BJ (cell line): ENCODE results near the gene ZBTB21. TPM values are rescaled to one million over a fixed set of nuclear protein-coding genes. Genes with fewer than 3 reads are reported as not detected.

Source experiments
- CTCF ChIA-PET: fragments of 350-600 bp; formaldehyde crosslinking; extraction: SDS; loops from one replicate; lab custom pipeline; 2021; ENCODE audit warnings: antibody characterized with exemption, inconsistent platforms; lab: Yijun Ruan, JAX
- POLR2A ChIA-PET: fragments of 300-600 bp; sonication (Branson Sonifier 250); formaldehyde crosslinking; extraction: SDS; loops from one replicate; lab custom pipeline; 2021; ENCODE audit warnings: antibody characterized with exemption; lab: Charles Lee
- DNase-seq: peaks from one replicate; pipeline ENCODE4 v3.0.0-alpha.2; 2011; ENCODE audit warnings: low read depth
- H3K27me3 ChIP-seq: 2 replicates; pipeline ENCODE4 v1.6.0; 2011; ENCODE audit warnings: low read length; ENCODE audit not compliant: control insufficient read depth, insufficient read depth
- H3K36me3 ChIP-seq: 2 replicates; pipeline ENCODE4 v1.5.1; 2011; ENCODE audit warnings: low read length; ENCODE audit not compliant: control insufficient read depth, insufficient read depth
- H3K4me3 ChIP-seq: 2 replicates; pipeline ENCODE4 v1.5.1; 2011; ENCODE audit warnings: low read depth, mild to moderate bottlenecking, control low read depth, low read length
- polyA plus RNA-seq: library from polyadenylated mRNA; depleted of rRNA; stranded (reverse); fragments of >200 nt; gene quantifications from 2 replicates; pipeline ENCODE4 v1.2.3, GENCODE V29; 2011
- TF ChIP-seq, protein P1 (sequence below): IDR thresholded peaks from 2 replicates; pipeline ENCODE4 v1.5.1; 2011; ENCODE audit warnings: low read depth, mild to moderate bottlenecking, control low read depth, inconsistent platforms, low read length, moderate library complexity; ENCODE audit not compliant: insufficient read depth

ZBTB21 gene
- polyA plus RNA-seq, 1 experiment: 8.1 TPM

DNA sequence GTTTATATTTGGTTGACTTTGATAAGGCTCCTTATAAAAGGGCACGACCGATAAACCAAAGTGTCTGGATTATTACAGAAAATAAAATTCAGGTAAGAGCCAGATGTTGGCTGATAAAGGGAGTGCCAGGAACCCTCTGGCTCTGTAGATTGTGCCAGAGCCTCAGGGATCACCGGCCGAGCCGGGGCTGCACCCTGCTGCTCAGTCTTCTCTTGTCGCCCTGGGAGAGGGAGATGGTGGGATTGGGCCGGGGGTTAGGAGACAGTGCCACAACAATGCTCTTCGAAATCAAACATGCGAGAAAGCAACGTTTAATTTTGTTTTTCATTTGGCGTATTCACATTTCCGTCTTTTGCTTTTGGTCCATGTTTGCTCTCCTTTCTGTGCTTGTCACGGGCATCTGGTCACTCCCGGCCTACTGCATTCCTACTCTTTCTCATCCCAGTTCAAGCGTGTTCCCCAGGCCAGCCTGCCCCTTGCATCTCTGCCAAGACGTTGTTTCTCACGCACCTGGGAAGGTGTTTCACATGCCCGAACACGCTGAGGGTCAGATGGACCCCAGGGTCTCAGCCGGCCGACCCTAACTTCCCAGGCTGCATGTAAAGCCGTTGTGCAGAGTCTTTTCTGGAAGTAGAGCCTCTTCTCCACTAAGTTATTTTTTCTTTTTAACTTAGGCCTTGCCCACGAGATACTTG lies 37.5 kb downstream of the ZBTB21 start:
- H3K4me3 ChIP-seq: no peak overlapping the region
- TF ChIP-seq, protein P1, sequence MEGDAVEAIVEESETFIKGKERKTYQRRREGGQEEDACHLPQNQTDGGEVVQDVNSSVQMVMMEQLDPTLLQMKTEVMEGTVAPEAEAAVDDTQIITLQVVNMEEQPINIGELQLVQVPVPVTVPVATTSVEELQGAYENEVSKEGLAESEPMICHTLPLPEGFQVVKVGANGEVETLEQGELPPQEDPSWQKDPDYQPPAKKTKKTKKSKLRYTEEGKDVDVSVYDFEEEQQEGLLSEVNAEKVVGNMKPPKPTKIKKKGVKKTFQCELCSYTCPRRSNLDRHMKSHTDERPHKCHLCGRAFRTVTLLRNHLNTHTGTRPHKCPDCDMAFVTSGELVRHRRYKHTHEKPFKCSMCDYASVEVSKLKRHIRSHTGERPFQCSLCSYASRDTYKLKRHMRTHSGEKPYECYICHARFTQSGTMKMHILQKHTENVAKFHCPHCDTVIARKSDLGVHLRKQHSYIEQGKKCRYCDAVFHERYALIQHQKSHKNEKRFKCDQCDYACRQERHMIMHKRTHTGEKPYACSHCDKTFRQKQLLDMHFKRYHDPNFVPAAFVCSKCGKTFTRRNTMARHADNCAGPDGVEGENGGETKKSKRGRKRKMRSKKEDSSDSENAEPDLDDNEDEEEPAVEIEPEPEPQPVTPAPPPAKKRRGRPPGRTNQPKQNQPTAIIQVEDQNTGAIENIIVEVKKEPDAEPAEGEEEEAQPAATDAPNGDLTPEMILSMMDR: no peak
- no peak for DNase-seq
- H3K27me3 ChIP-seq: no peaks in the 10 kb centered on the region
- ChIA-PET POLR2A (no interaction called here), CTCF (interaction anchor here (0.6 to 1.7 kb wide), 2 partner anchors 15 to 135 kb away, joined by 4 to 5 read pairs; no protein-coding TSS in a partner anchor)
- no peaks in the 10 kb centered on the region for H3K36me3 ChIP-seq

DNA sequence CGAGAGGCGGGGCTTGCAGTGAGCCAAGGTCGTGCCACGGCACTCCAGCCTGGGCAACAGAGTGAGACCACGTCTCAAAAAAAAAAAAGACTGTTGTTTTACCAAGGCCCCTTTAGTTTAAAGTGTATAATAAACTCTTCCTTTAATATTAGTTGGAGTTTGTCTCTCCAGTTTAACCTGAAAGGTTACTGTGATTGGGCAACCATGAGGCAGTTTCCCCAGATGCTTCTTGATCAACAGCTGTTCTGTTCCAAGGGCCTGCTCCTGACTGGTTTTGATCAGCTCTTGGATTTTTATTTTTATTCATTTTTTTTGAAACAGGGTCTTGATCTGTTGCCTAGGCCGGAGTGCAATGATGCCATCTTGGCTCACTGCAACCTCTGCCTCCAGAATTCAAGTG lies 38.3 kb downstream of the ZBTB21 start:
- CTCF ChIA-PET: interaction anchor here (0.6 to 1.7 kb wide), 2 partner anchors 14 to 136 kb away, joined by 4 to 5 read pairs; no protein-coding TSS in a partner anchor
- TF ChIP-seq, protein P1: no peak
- Histone ChIP-seq H3K36me3 (no peaks in the 10 kb centered on the region), H3K4me3 (no peak overlapping the region), H3K27me3 (no peaks in the 10 kb centered on the region)
- POLR2A ChIA-PET: no interaction called here
- no peak for DNase-seq

DNA sequence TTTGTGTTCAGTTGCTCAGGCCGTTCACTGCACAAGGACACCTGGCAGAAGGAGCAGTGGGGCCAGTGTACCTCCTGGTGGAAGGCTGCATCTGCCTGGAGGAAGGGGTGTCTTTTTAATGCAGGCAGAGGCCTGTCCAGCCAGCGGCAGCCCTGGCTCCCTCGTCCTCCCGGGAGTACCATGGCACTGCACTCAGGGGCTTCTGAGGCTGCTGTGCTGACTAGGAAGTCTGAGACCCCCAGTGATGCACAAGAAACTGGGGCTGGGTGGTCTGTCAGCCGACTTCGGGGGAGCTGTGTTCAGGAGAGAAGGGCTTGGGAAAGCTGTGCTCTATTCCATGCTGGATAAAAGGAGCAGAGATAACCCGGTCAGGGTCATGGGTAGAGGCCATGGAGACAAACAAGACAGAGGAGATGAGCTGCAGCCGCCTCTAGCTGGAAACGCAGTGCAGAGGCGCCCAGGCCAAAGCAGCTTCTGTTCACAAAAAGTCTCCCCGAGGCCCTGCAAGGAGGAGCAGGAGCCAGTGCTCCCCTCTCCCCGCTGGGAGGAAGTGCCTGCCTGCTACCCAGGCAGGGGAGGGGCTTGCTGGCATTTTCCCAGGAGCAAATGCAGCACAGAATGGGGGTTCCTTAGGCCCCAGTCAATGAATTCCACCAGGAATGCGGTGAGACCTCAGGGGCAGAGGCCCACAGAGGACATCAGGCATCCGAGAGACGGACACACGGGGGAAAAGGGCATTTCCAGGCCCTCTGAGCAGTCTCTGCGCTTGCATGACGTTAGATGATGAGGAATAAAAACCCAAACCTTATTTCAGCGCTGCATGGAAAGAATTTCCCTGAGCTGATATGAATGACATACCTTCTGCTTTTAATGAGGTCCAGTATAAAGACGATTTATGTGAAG lies 39.2 kb downstream of the ZBTB21 start:
- Histone ChIP-seq H3K27me3 (no peaks in the 10 kb centered on the region), H3K36me3 (no peaks in the 10 kb centered on the region), H3K4me3 (no peak overlapping the region)
- ChIA-PET POLR2A (no interaction called here), CTCF (interaction anchor here (0.9 to 1.7 kb wide), 4 partner anchors 9 to 13 kb away, joined by 3 to 5 read pairs (median 4); no protein-coding TSS in a partner anchor)
- TF ChIP-seq, protein P1: no peak
- no peak for DNase-seq

DNA sequence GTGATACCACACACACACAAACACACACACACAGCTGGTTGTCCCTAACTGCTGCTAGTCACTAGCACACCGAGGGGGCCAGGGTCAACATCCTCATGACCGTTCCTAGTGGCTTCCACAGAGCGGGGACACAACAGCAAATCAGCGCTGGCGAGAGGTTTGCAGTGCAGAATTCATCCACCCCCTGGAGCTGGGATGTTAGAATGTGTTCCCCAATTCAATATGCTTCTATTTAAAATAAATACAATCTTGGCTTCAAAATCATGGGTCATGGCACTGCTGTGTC lies 40.1 kb downstream of the ZBTB21 start:
- CTCF ChIA-PET: interaction anchor here (0.9 to 1.4 kb wide), 3 partner anchors 9 to 11 kb away, joined by 3 to 4 read pairs (median 3); no protein-coding TSS in a partner anchor
- TF ChIP-seq, protein P1: no peak
- H3K27me3 ChIP-seq: no peaks in the 10 kb centered on the region
- no peaks in the 10 kb centered on the region for H3K36me3 ChIP-seq
- no peak overlapping the region for H3K4me3 ChIP-seq
- POLR2A ChIA-PET: no interaction called here
- DNase-seq: no peak

DNA sequence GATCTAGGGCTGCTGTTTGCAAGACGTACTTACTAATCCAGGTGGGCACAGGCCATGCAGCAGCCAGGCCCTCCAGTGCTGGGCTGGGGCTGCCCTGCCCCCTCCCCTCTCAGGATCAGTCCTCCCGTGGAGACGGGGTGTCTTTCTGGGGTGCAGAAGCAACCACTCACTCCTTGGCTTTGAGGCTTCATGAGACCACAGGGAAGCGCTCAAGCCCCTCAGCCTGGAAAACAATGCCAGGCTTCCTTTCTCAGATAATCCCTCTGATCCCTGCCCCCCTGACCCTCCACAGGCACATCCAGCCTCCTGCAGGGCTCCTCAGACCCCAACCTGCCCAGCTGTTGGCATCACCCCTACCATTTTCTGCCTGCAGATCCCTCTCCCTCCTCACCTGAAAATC lies 42.5 kb downstream of the ZBTB21 start:
- no peak for DNase-seq
- POLR2A ChIA-PET: no interaction called here
- CTCF ChIA-PET: interaction anchor here (0.5 kb wide), 1 partner anchor 59 kb away, joined by 3 read pairs; no protein-coding TSS in a partner anchor

More for the DNA sequence above, 42.5 kb downstream of the ZBTB21 start:
- Histone ChIP-seq H3K36me3 (no peaks in the 10 kb centered on the region), H3K27me3 (peaks cover 7% of the 10 kb centered on the region), H3K4me3 (no peak overlapping the region)
- TF ChIP-seq, protein P1: no peak
